Vagina (tissue), 2 donors: Measurements from ENCODE around the gene CUTC. TPM values are rescaled to one million over a fixed set of nuclear protein-coding genes. Genes with fewer than 3 reads are reported as not detected.

Experiments used
- DNase-seq, 2 donors: peaks; one replicate each; pipeline ENCODE4 v3.0.0-alpha.2; 2017; ENCODE audit errors: extremely low spot score in 2 of 2
- H3K27ac ChIP-seq: fragments of 200-600 bp; sonication (generic); one replicate; pipeline ENCODE4 v1.5.1; 2019
- H3K27me3 ChIP-seq: fragments of 200-600 bp; sonication (generic); one replicate; pipeline ENCODE4 v1.5.1; 2019
- H3K36me3 ChIP-seq, 2 donors: fragments of 200-600 bp; sonication (generic); one replicate each; pipeline ENCODE4 v1.5.1; 2017 to 2019
- H3K4me1 ChIP-seq: fragments of 200-600 bp; sonication (generic); one replicate; pipeline ENCODE4 v1.5.1; 2019
- H3K4me3 ChIP-seq, 2 donors: fragments of 200-600 bp; sonication (generic); 1 replicate in 1 of 2; 2 replicates in 1 of 2; pipeline ENCODE4 v1.5.1; 2016 to 2019
- H3K9me3 ChIP-seq: fragments of 200-600 bp; sonication (generic); one replicate; pipeline ENCODE4 v1.5.1; 2019
- CTCF ChIP-seq, 3 experiments: fragments of 450-650 bp in 2 of 3; fragments of 200-600 bp in 1 of 3; sonication (generic) in 1 of 3; IDR thresholded peaks; one replicate each; pipeline ENCODE4 v1.5.1; 2017 to 2019; ENCODE audit warnings: antibody characterized with exemption in 3 of 3, mild to moderate bottlenecking in 2 of 3, moderate library complexity in 2 of 3
- POLR2A ChIP-seq, 2 donors: fragments of 450-650 bp; IDR thresholded peaks; one replicate each; pipeline ENCODE4 v1.6.1; 2017; ENCODE audit warnings: antibody characterized with exemption in 2 of 2, mild to moderate bottlenecking in 2 of 2, moderate library complexity in 2 of 2
- POLR2AphosphoS5 ChIP-seq, 2 donors: sonication (generic); formaldehyde crosslinking; IDR thresholded peaks; one replicate each; pipeline ENCODE4 v1.9.0; 2017; ENCODE audit warnings: antibody characterized with exemption in 2 of 2, mild to moderate bottlenecking in 2 of 2, low read depth in 1 of 2; ENCODE audit not compliant: insufficient read depth in 1 of 2
- intact Hi-C: fragments of 100-400 bp; cut with DNase I; formaldehyde crosslinking; loops from one replicate; pipeline ENCODE4 v1.15.1; 2023
- total RNA-seq: library from RNA; depleted of rRNA; stranded (reverse); fragments of >200 nt; gene quantifications from one replicate; pipeline ENCODE4 v1.2.3, GENCODE V29; 2016

CUTC gene
- total RNA-seq, 1 donor from 2014 or later, result 18.2 TPM

DNA sequence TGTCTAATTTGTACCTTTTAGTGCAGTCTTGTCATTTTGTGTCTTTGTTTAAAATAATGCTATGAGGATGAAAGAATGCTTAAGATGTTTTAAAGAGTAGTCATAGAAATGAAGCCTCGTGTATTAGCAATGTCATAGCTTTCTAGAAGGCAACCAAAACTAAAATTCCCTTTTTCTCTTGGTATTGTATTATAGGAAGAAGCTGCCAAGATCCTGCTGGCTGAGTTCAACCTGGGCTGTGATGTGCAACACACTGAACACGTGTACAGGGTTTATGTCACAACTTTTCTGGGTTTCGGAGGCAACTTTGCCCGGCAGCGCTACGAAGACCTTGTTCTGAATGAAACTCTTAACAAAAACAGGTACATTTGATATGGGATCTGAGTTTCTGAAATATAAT, 36.3 kb upstream of the CUTC start:
- TF ChIP-seq POLR2A (IDR thresholded peaks at IDR 0.05) (no peak), CTCF (IDR thresholded peaks at IDR 0.05) (no peak), POLR2AphosphoS5 (IDR thresholded peaks at IDR 0.05; ENCODE audit: insufficient read depth in 1 of 2, low read depth in 1 of 2) (no peak)
- no peak overlapping the region for H3K27ac ChIP-seq
- no peaks in the 10 kb centered on the region for H3K9me3 ChIP-seq
- intact Hi-C loops, result no loop called here
- peaks cover 0 to 51% of the 10 kb centered on the region in 2 donors for H3K36me3 ChIP-seq
- H3K27me3 ChIP-seq, result no peaks in the 10 kb centered on the region
- no peak overlapping the region for H3K4me3 ChIP-seq
- no peaks in the 10 kb centered on the region for H3K4me1 ChIP-seq
- no peak for DNase-seq

GRCh38 chr10:99698504-99699080, 33.4 kb upstream of the CUTC start:
- no peak for DNase-seq
- H3K4me1 ChIP-seq, result no peaks in the 10 kb centered on the region
- peaks cover 0 to 51% of the 10 kb centered on the region in 2 donors for H3K36me3 ChIP-seq
- intact Hi-C loops, result no loop called here
- H3K27me3 ChIP-seq, result no peaks in the 10 kb centered on the region
- no peak overlapping the region for H3K4me3 ChIP-seq
- H3K9me3 ChIP-seq, result no peaks in the 10 kb centered on the region
- TF ChIP-seq POLR2A (IDR thresholded peaks at IDR 0.05) (no peak), POLR2AphosphoS5 (IDR thresholded peaks at IDR 0.05; ENCODE audit: insufficient read depth in 1 of 2, low read depth in 1 of 2) (no peak), CTCF (IDR thresholded peaks at IDR 0.05) (no peak)
- no peak overlapping the region for H3K27ac ChIP-seq

GRCh38 chr10:99700649-99701048, 31.4 kb upstream of the CUTC start:
- no peak overlapping the region for H3K4me3 ChIP-seq
- no peak for DNase-seq

DNA sequence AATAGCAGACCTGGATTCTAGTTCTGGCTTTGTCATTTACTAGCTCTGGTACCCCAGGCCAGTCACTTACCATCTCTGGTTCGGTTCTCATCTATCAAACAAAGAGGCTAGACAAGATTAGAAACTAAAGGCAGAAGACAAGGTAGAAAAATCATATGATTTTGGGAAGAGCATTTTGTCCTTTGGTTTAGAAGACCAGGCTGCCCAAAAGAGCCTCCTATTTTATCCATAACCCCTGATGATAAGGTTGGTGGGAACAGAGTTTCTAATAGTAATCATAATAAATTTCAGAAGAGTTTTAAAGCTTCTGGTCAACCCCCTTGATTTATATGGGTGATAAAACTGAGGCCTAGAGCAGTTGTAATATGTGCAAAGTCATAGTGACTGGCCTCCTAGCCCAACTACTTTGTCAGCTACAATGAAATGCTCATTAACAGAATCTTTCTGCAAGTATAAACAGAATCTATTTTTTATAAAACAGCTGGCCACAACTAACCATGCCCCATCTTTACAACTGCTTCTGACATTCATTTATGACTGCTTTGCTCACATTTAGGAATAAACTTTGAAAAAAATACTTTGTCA, 23.5 kb upstream of the CUTC start:
- H3K27me3 ChIP-seq, result no peaks in the 10 kb centered on the region
- no peak for DNase-seq
- no peaks in the 10 kb centered on the region for H3K9me3 ChIP-seq
- intact Hi-C loops, result no loop called here
- H3K27ac ChIP-seq, result peak overlapping the region; percentile 61
- H3K36me3 ChIP-seq, result peaks cover 0 to 15% of the 10 kb centered on the region in 2 donors
- H3K4me3 ChIP-seq, result no peak overlapping the region
- peaks cover 26% of the 10 kb centered on the region for H3K4me1 ChIP-seq
- TF ChIP-seq POLR2AphosphoS5 (IDR thresholded peaks at IDR 0.05; ENCODE audit: insufficient read depth in 1 of 2, low read depth in 1 of 2) (no peak), CTCF (IDR thresholded peaks at IDR 0.05) (no peak), POLR2A (IDR thresholded peaks at IDR 0.05) (no peak)

More at GRCh38 chr10:99700649-99701048, 31.4 kb upstream of the CUTC start:
- H3K27me3 ChIP-seq, result no peaks in the 10 kb centered on the region
- TF ChIP-seq POLR2AphosphoS5 (IDR thresholded peaks at IDR 0.05; ENCODE audit: insufficient read depth in 1 of 2, low read depth in 1 of 2) (no peak), POLR2A (IDR thresholded peaks at IDR 0.05) (no peak), CTCF (IDR thresholded peaks at IDR 0.05) (no peak)
- peaks cover 0 to 59% of the 10 kb centered on the region in 2 donors for H3K36me3 ChIP-seq
- intact Hi-C loops, result no loop called here
- H3K27ac ChIP-seq, result no peak overlapping the region
- no peaks in the 10 kb centered on the region for H3K4me1 ChIP-seq
- H3K9me3 ChIP-seq, result no peaks in the 10 kb centered on the region
